Trophoblast cell (in vitro differentiated cells and primary cell): ENCODE results near the gene SSH2.

ENCODE experiments used
- DNase-seq, 2 donors: peaks; one replicate each; pipeline ENCODE4 v3.0.0-alpha.2; 2016
- H2AFZ ChIP-seq: 2 replicates; pipeline ENCODE4 v1.6.1; 2013; ENCODE audit warnings: low read length, moderate library complexity, mild to moderate bottlenecking; ENCODE audit not compliant: insufficient read depth, poor library complexity
- H2AK5ac ChIP-seq: 2 replicates; pipeline ENCODE4 v1.6.1; 2013; ENCODE audit warnings: mild to moderate bottlenecking, low read length
- H2BK120ac ChIP-seq: 2 replicates; pipeline ENCODE4 v1.6.1; 2013; ENCODE audit warnings: low read length, mild to moderate bottlenecking, moderate library complexity; ENCODE audit not compliant: insufficient read depth, poor library complexity
- H2BK12ac ChIP-seq: 2 replicates; pipeline ENCODE4 v1.6.1; 2013; ENCODE audit warnings: mild to moderate bottlenecking, low read length, moderate library complexity
- H2BK5ac ChIP-seq: 2 replicates; pipeline ENCODE4 v1.6.1; 2013; ENCODE audit warnings: low read length, low read depth, moderate library complexity, mild to moderate bottlenecking; ENCODE audit not compliant: poor library complexity
- H3K14ac ChIP-seq: 2 replicates; pipeline ENCODE4 v1.6.1; 2013; ENCODE audit warnings: mild to moderate bottlenecking, low read length
- H3K18ac ChIP-seq: 2 replicates; pipeline ENCODE4 v1.6.1; 2013; ENCODE audit warnings: mild to moderate bottlenecking, low read length
- H3K23ac ChIP-seq: 2 replicates; pipeline ENCODE4 v1.6.1; 2013; ENCODE audit warnings: low read length
- H3K27ac ChIP-seq: 2 replicates; pipeline ENCODE4 v1.5.1; 2013; ENCODE audit warnings: low read depth, mild to moderate bottlenecking, inconsistent platforms, low read length, moderate library complexity
- H3K27me3 ChIP-seq: 2 replicates; pipeline ENCODE4 v1.6.1; 2013; ENCODE audit warnings: inconsistent platforms, mild to moderate bottlenecking, low read length, moderate library complexity; ENCODE audit not compliant: insufficient read depth
- H3K36me3 ChIP-seq, 2 experiments: 1 replicate in 1 of 2; 2 replicates in 1 of 2; pipeline ENCODE4 v1.6.1; 2013; ENCODE audit warnings: low read length in 2 of 2, mild to moderate bottlenecking in 2 of 2, moderate library complexity in 1 of 2; ENCODE audit not compliant: insufficient read depth in 2 of 2, control insufficient read depth in 1 of 2
- H3K4ac ChIP-seq: 2 replicates; pipeline ENCODE4 v1.6.1; 2013; ENCODE audit warnings: low read depth, mild to moderate bottlenecking, low read length, moderate library complexity
- H3K4me1 ChIP-seq, 2 experiments: 1 replicate in 1 of 2; 2 replicates in 1 of 2; pipeline ENCODE4 v1.6.1; 2013; ENCODE audit warnings: low read length in 2 of 2, mild to moderate bottlenecking in 2 of 2, moderate library complexity in 1 of 2; ENCODE audit not compliant: insufficient read depth in 2 of 2, control insufficient read depth in 1 of 2
- H3K4me2 ChIP-seq: 2 replicates; pipeline ENCODE4 v1.6.1; 2013; ENCODE audit warnings: inconsistent platforms, mild to moderate bottlenecking, low read length, moderate library complexity
- H3K4me3 ChIP-seq: 2 replicates; pipeline ENCODE4 v1.5.1; 2013; ENCODE audit warnings: mild to moderate bottlenecking, low read depth, low read length, inconsistent platforms
- H3K79me1 ChIP-seq: one replicate; pipeline ENCODE4 v1.6.1; 2013; ENCODE audit warnings: low read length
- H3K79me2 ChIP-seq: 2 replicates; pipeline ENCODE4 v1.6.1; 2013; ENCODE audit warnings: low read length, mild to moderate bottlenecking; ENCODE audit not compliant: control insufficient read depth, insufficient read depth, poor library complexity
- H3K9ac ChIP-seq: 2 replicates; pipeline ENCODE4 v1.6.1; 2013; ENCODE audit warnings: mild to moderate bottlenecking, low read length
- H3K9me3 ChIP-seq: 2 replicates; pipeline ENCODE4 v1.6.1; 2013; ENCODE audit warnings: low read depth, mild to moderate bottlenecking, control low read depth, inconsistent platforms, low read length; ENCODE audit not compliant: insufficient read depth
- H4K12ac ChIP-seq: 2 replicates; pipeline ENCODE4 v1.6.1; 2013; ENCODE audit warnings: low read depth, mild to moderate bottlenecking, low read length, moderate library complexity
- H4K8ac ChIP-seq: 2 replicates; pipeline ENCODE4 v1.6.1; 2013; ENCODE audit warnings: low read depth, mild to moderate bottlenecking, low read length, moderate library complexity
- H4K91ac ChIP-seq: one replicate; pipeline ENCODE4 v1.6.1; 2013; ENCODE audit warnings: low read depth, mild to moderate bottlenecking, low read length, moderate library complexity
- WGBS: extraction: QIAGEN DNeasy Blood & Tissue Kit; methylation state at CpG from one replicate; pipeline ENCODE4 v1.1.7; 2013; ENCODE audit warnings: missing lambda C conversion rate; ENCODE audit not compliant: insufficient read length, insufficient coverage; ENCODE audit errors: extremely low coverage; 5-methylcytosine and 5-hydroxymethylcytosine counted together

Gene SSH2

GRCh38 chr17:29838961-29839360, 91.1 kb downstream of the SSH2 start:
- Histone ChIP-seq H3K9me3 (no peaks in the 10 kb centered on the region), H2BK5ac (no peak overlapping the region), H3K36me3 (no peaks in the 10 kb centered on the region), H3K79me1 (no peaks in the 10 kb centered on the region), H3K4me2 (no peak overlapping the region), H4K91ac (no peak overlapping the region), H2BK12ac (no peak overlapping the region), H3K18ac (no peak overlapping the region), H2BK120ac (no peak overlapping the region), H3K27me3 (no peaks in the 10 kb centered on the region), H3K4me1 (peaks cover 4 to 6% of the 10 kb centered on the region in 2 experiments), H3K27ac (no peak overlapping the region), H3K9ac (no peak overlapping the region), H3K79me2 (no peaks in the 10 kb centered on the region), H3K4me3 (peak overlapping the region; percentile 39), H4K8ac (no peak overlapping the region), H2AFZ (no peak overlapping the region), H2AK5ac (no peak overlapping the region), H3K14ac (no peak overlapping the region), H3K4ac (no peak overlapping the region), H4K12ac (no peak overlapping the region), H3K23ac (no peak overlapping the region)
- peak; percentile 89 to 95 for DNase-seq
- no CpG with 5 or more reads among the region's 6 CpGs for WGBS

- H3K4me3 ChIP-seq, result no peak overlapping the region
- H3K14ac ChIP-seq, result no peak overlapping the region
- no peak overlapping the region for H3K9ac ChIP-seq
- no peak for DNase-seq
- no peak overlapping the region for H3K27ac ChIP-seq
- WGBS, result no CpG with 5 or more reads among the region's 7 CpGs
- H2BK5ac ChIP-seq, result no peak overlapping the region
- H4K91ac ChIP-seq, result no peak overlapping the region
- no peak overlapping the region for H2BK120ac ChIP-seq
- H2BK12ac ChIP-seq, result no peak overlapping the region
- no peak overlapping the region for H3K23ac ChIP-seq
- H3K4me2 ChIP-seq, result no peak overlapping the region
- H3K36me3 ChIP-seq, result no peaks in the 10 kb centered on the region
- H3K4ac ChIP-seq, result no peak overlapping the region
- peaks cover 4 to 6% of the 10 kb centered on the region in 2 experiments for H3K4me1 ChIP-seq
- H3K79me2 ChIP-seq, result no peaks in the 10 kb centered on the region
- H2AK5ac ChIP-seq, result no peak overlapping the region
- no peak overlapping the region for H4K12ac ChIP-seq
- H2AFZ ChIP-seq, result no peak overlapping the region
- no peak overlapping the region for H4K8ac ChIP-seq
- peak overlapping the region; percentile 38 for H3K18ac ChIP-seq
- no peaks in the 10 kb centered on the region for H3K9me3 ChIP-seq
- no peaks in the 10 kb centered on the region for H3K27me3 ChIP-seq
- no peaks in the 10 kb centered on the region for H3K79me1 ChIP-seq
Observed at GRCh38 chr17:29837531-29837930, 92.5 kb downstream of the SSH2 start.

GRCh38 chr17:29836643-29837042, 93.4 kb downstream of the SSH2 start:
- Histone ChIP-seq H3K4me2 (no peak overlapping the region), H3K9ac (no peak overlapping the region), H3K4me1 (peaks cover 4 to 6% of the 10 kb centered on the region in 2 experiments), H3K27me3 (no peaks in the 10 kb centered on the region), H3K9me3 (no peaks in the 10 kb centered on the region), H3K23ac (no peak overlapping the region), H3K4ac (no peak overlapping the region), H3K14ac (no peak overlapping the region), H3K4me3 (no peak overlapping the region), H2AFZ (no peak overlapping the region), H2BK5ac (no peak overlapping the region), H3K79me1 (no peaks in the 10 kb centered on the region), H4K8ac (no peak overlapping the region), H3K79me2 (no peaks in the 10 kb centered on the region), H3K18ac (no peak overlapping the region), H3K36me3 (no peaks in the 10 kb centered on the region), H3K27ac (no peak overlapping the region), H4K12ac (no peak overlapping the region), H2BK12ac (no peak overlapping the region), H4K91ac (no peak overlapping the region), H2BK120ac (no peak overlapping the region), H2AK5ac (no peak overlapping the region)
- WGBS, result no CpG with 5 or more reads among the region's 5 CpGs
- peak in 1 of 2 donors; percentile 39 for DNase-seq

- Histone ChIP-seq H3K36me3 (no peaks in the 10 kb centered on the region), H2AK5ac (no peak overlapping the region), H2BK120ac (no peak overlapping the region), H3K4me1 (peaks cover 4 to 6% of the 10 kb centered on the region in 2 experiments), H3K27ac (no peak overlapping the region), H2AFZ (no peak overlapping the region), H3K27me3 (no peaks in the 10 kb centered on the region), H4K8ac (no peak overlapping the region), H3K23ac (no peak overlapping the region), H4K12ac (no peak overlapping the region), H2BK5ac (no peak overlapping the region), H3K9ac (no peak overlapping the region), H2BK12ac (no peak overlapping the region), H3K14ac (no peak overlapping the region), H4K91ac (no peak overlapping the region), H3K79me2 (no peaks in the 10 kb centered on the region), H3K4me2 (no peak overlapping the region), H3K4me3 (no peak overlapping the region), H3K18ac (no peak overlapping the region), H3K9me3 (no peaks in the 10 kb centered on the region), H3K79me1 (no peaks in the 10 kb centered on the region), H3K4ac (no peak overlapping the region)
- WGBS, result no CpG with 5 or more reads among the region's 10 CpGs
- DNase-seq, result peak; percentile 37 to 73
Observed at GRCh38 chr17:29835435-29836351, 94.3 kb downstream of the SSH2 start.
